Pancreas (tissue), 10 donors: Measurements from ENCODE around the gene ZNF511. TPM values are rescaled to one million over a fixed set of nuclear protein-coding genes. Genes with fewer than 3 reads are reported as not detected.

Experiments used
- ATAC-seq, 4 donors: fragments of 200-7000 bp; cut with Tn5 transposase; one replicate each; pipeline versions ENCODE4 v1.8.0 to v1.9.1; 2020; ENCODE audit warnings: mild to moderate bottlenecking in 4 of 4, moderate library complexity in 4 of 4
- DNase-seq, 6 donors: peaks; one replicate each; pipeline ENCODE4 v3.0.0-alpha.2; 2020
- FAIRE-seq: peaks from 2 replicates; lab custom pipeline; 2012; peaks lifted over from hg19 to GRCh38; lab: Jason Lieb, UNC
- H3K27ac ChIP-seq, 4 donors: fragments of 200-600 bp; sonication (generic); 1 replicate in 3 of 4; 2 replicates in 1 of 4; pipeline versions ENCODE4 v1.5.0 to v1.8.0; 2020
- H3K27me3 ChIP-seq, 4 donors: fragments of 200-600 bp; one replicate each; pipeline ENCODE4 v1.8.0; 2021
- H3K36me3 ChIP-seq, 3 donors: fragments of 200-600 bp; sonication (generic) in 1 of 3; one replicate each; pipeline versions ENCODE4 v1.5.0 to v1.8.0; 2020 to 2021
- H3K4me1 ChIP-seq, 3 donors: fragments of 200-600 bp; one replicate each; pipeline ENCODE4 v1.8.0; 2021
- H3K4me3 ChIP-seq, 4 donors: fragments of 200-600 bp; sonication (generic) in 2 of 4; one replicate each; pipeline versions ENCODE4 v1.5.0 to v1.8.0; 2020 to 2021
- H3K9me3 ChIP-seq, 4 donors: fragments of 200-600 bp; one replicate each; pipeline ENCODE4 v1.8.0; 2021
- WGBS, 2 donors: extraction: QIAGEN DNeasy Blood & Tissue Kit; methylation state at CpG; one replicate each; pipeline ENCODE4 v1.1.7; 2013; 5-methylcytosine and 5-hydroxymethylcytosine counted together
- intact Hi-C, 3 donors: fragments of 100-400 bp; cut with DNase I; formaldehyde crosslinking; loops; one replicate each; pipeline versions ENCODE4 v1.11.1 to v1.14.2; 2022
- polyA plus RNA-seq, 2 donors: library from polyadenylated mRNA; stranded (reverse); fragments of 200-250 nt; gene quantifications; one replicate each; pipeline ENCODE4 v1.2.3, GENCODE V29; 2013
- total RNA-seq, 6 donors: library from RNA; stranded (reverse); fragmentation: NEBNext Ultra II Directional in 4 of 6; extraction: Animal tissue kit (Norgen Biotek cat#: 25700) in 4 of 6; gene quantifications; one replicate each; pipeline versions ENCODE4 v1.2.1 to v1.2.4, GENCODE V29; 2021 to 2023
- TF ChIP-seq, protein P1 (sequence below), 4 donors: fragments of 200-600 bp; sonication (generic) in 3 of 4; IDR thresholded peaks; one replicate each; pipeline versions ENCODE4 v1.5.0 to v1.8.0; 2021; ENCODE audit warnings: antibody characterized with exemption in 4 of 4
- donor health status: healthy with polysubstance abuse.
- donor health status: DM: no; HTN: no; CAD: no; lungs with moderate emphysema.
- donor health status: DM: no; HTN: no; CAD: no.
- donor health status: control.
- donor health status: control.
- donor health status: Bipolar disorder and iron deficiency.
- donor health status: DM: yes; HTN: yes; CAD: no.
- donor health status: DM: no; HTN: no; CAD: no.
- donor health status: DM: no; HTN: no; CAD: no.
- donor health status: DM: yes; HTN: yes; CAD: no.

Gene ZNF511
- total and polyA plus RNA-seq, 8 donors, result 13.3 to 40.3 (median 17.3) TPM

DNA sequence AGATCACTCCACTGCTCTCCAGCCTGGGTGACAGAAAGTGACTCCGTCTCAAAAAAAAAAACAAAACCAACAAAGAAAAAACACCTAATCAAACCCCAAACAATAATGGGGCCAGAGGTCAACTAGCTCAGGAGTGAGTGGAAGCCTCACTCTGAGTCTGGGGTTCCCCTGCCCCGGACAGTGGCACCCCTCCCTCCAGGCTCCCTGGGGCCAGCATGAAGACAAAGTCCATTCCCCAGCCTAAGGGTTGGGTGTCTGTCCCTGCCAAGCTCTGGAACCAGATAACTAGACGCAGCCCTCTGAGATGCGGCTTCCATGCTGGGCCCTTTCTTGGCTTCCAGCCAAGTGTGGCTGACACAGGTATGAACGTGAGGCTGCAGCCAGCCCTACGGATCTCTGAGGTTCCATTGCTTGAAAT, 50.8 kb downstream of the ZNF511 start:
- Histone ChIP-seq H3K4me1 (peaks cover 10 to 20% (median 10%) of the 10 kb centered on the region in 3 donors), H3K27ac (peak overlapping the region in 2 of 4 donors; percentile 5 to 32), H3K36me3 (peaks cover 0 to 13% (median 0%) of the 10 kb centered on the region in 3 donors), H3K9me3 (no peaks in the 10 kb centered on the region), H3K4me3 (no peak overlapping the region), H3K27me3 (no peaks in the 10 kb centered on the region)
- ATAC-seq, result peak; percentile 58 to 59 (median 58)
- TF ChIP-seq, protein P1, sequence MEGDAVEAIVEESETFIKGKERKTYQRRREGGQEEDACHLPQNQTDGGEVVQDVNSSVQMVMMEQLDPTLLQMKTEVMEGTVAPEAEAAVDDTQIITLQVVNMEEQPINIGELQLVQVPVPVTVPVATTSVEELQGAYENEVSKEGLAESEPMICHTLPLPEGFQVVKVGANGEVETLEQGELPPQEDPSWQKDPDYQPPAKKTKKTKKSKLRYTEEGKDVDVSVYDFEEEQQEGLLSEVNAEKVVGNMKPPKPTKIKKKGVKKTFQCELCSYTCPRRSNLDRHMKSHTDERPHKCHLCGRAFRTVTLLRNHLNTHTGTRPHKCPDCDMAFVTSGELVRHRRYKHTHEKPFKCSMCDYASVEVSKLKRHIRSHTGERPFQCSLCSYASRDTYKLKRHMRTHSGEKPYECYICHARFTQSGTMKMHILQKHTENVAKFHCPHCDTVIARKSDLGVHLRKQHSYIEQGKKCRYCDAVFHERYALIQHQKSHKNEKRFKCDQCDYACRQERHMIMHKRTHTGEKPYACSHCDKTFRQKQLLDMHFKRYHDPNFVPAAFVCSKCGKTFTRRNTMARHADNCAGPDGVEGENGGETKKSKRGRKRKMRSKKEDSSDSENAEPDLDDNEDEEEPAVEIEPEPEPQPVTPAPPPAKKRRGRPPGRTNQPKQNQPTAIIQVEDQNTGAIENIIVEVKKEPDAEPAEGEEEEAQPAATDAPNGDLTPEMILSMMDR (IDR thresholded peaks at IDR 0.05), result no peak
- whole genome bisulfite sequencing, 2 donors, result 14 to 15% methylated on average over 6 of the region's 6 CpGs
- FAIRE-seq, result no peak
- DNase-seq, result peak; percentile 51 to 91 (median 76)
- intact Hi-C loops, result no loop called here

DNA sequence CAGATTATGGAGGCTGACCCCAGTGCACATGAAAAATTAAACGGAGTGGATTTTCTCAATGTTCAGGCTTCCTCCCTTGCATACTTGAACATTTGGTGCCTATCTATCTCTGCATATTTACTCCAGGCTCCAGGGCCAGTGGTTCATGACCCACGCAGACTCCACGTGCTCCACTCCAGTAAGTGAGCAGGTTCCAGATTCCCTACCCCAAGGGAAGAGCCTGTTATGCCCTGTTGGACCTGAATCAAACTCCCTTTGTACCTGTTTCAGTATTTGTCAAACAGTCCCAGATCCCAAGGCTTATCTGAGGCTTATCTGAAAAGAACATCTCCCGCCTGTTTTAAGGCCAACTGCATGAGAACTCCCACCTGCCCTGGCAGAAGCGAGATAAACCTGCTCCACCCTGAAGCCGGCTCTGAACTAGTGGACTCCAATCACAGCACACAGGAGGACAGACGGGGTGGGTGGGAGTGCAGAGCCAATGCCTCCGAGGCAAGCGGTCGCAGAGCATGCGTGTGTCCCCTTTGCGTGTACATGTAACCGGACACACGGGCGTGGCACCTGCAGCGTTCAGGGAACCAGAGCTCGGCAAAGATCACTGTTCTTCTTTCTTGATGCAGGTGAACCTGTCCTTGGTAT, 51.4 kb downstream of the ZNF511 start:
- FAIRE-seq, result no peak
- no peaks in the 10 kb centered on the region for H3K27me3 ChIP-seq
- H3K27ac ChIP-seq, result peak overlapping the region in 1 of 4 donors; percentile 32
- intact Hi-C loops, result no loop called here
- H3K4me3 ChIP-seq, result no peak overlapping the region
- ATAC-seq, result peak; percentile 6 to 71 (median 50)
- 34 to 36% methylated on average over 17 of the region's 17 CpGs for WGBS, 2 donors
- peaks cover 10 to 20% (median 10%) of the 10 kb centered on the region in 3 donors for H3K4me1 ChIP-seq
- peak in 3 of 6 donors; percentile 42 to 59 (median 53) for DNase-seq
- peaks cover 0 to 19% (median 0%) of the 10 kb centered on the region in 3 donors for H3K36me3 ChIP-seq
- no peaks in the 10 kb centered on the region for H3K9me3 ChIP-seq
- TF ChIP-seq, protein P1 (IDR thresholded peaks at IDR 0.05), result no peak

DNA sequence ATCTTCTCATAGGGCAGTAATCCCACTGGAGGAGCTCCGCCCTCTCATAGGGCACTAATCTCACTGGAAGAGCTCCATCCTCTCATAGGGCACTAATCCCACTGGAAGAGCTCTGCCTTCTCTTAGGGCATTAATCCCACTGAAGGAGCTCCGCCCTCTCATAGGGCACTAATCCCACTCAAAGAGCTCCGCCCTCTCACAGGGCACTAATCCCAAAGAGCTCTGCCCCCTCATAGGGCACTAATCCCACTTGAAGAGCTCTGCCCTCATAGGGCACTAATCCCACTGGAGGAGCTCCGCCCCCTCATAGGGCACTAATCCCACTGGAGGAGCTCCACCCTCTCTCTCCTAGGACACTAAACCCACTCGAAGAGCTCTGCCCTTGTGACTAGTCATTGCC, 52.5 kb downstream of the ZNF511 start:
- FAIRE-seq (no peak), ATAC-seq (no peak), DNase-seq (no peak)
- no peaks in the 10 kb centered on the region for H3K9me3 ChIP-seq
- intact Hi-C loops, result no loop called here
- peaks cover 10 to 20% (median 10%) of the 10 kb centered on the region in 3 donors for H3K4me1 ChIP-seq
- TF ChIP-seq, protein P1 (IDR thresholded peaks at IDR 0.05), result no peak
- peaks cover 6 to 30% (median 7%) of the 10 kb centered on the region in 3 donors for H3K36me3 ChIP-seq
- no peaks in the 10 kb centered on the region for H3K27me3 ChIP-seq
- H3K4me3 ChIP-seq, result no peak overlapping the region
- 95 to 96% methylated on average over 5 of the region's 5 CpGs for WGBS, 2 donors
- no peak overlapping the region for H3K27ac ChIP-seq

DNA sequence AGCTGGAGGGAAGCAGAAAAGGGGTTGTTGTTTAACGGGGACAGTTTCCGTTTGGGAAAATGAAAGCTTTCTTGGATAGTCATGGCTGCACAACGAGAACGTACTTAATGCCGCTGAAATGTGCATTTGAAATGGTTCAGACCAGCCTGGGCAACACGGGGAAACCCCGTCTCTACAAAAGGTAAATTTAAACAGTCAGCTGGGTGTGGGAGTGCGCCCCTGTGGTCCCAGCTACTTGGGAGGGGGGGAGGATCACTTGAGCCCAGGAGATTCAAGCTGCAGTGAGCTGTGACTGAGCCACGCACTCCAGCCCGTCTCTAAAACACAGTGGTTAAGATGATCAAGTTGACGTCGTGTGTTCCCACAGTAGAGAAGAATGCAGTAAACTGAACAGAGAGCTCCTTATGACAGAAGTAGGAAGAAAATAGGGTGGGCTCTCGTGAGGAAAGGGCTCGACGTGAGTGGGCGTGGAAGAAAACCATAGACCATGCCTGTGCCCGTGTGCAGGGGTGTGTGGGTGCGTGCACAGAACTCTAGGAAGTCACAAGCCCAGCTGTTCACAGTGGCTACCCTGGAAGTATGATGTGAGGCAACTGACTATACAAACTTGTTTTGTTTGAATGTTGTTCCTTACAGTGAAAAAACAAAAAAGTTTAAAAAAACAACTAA, 53.2 kb downstream of the ZNF511 start:
- intact Hi-C loops, result no loop called here
- Histone ChIP-seq H3K9me3 (no peaks in the 10 kb centered on the region), H3K27ac (no peak overlapping the region), H3K4me3 (no peak overlapping the region), H3K27me3 (no peaks in the 10 kb centered on the region), H3K36me3 (peaks cover 6 to 37% (median 14%) of the 10 kb centered on the region in 3 donors), H3K4me1 (peaks cover 10 to 20% (median 10%) of the 10 kb centered on the region in 3 donors)
- 88% methylated on average over 18 of the region's 18 CpGs for WGBS, 2 donors
- ATAC-seq (no peak), FAIRE-seq (no peak), DNase-seq (no peak)
- TF ChIP-seq, protein P1 (IDR thresholded peaks at IDR 0.05), result no peak

Other genes starting within 250 kb of the ZNF511 start
- gene ADGRA1, start 221.0 kb upstream of the ZNF511 start, total RNA-seq, result under 1 TPM in 5 of 6 donors, not detected in 1; 0.03 to 0.12 (median 0.09) TPM
- gene ADGRA1, start 221.0 kb upstream of the ZNF511 start, polyA plus RNA-seq, result under 1 TPM; 0.15 to 0.85 TPM
- under 1 TPM; 0.14 to 0.89 (median 0.61) TPM for gene KNDC1, start 148.7 kb upstream of the ZNF511 start, total RNA-seq
- gene KNDC1, start 148.7 kb upstream of the ZNF511 start, polyA plus RNA-seq, result 1 to 10 TPM; 1.8 to 3.1 TPM
- not detected for gene UTF1, start 78.7 kb upstream of the ZNF511 start, total RNA-seq
- not detected for gene UTF1, start 78.7 kb upstream of the ZNF511 start, polyA plus RNA-seq
- under 1 TPM; 0.09 to 0.62 (median 0.34) TPM for gene VENTX, start 71.1 kb upstream of the ZNF511 start, total RNA-seq
- 1 to 10 TPM in 1 of 2 donors, under 1 TPM in 1; 0.66 to 1.3 TPM for gene VENTX, start 71.1 kb upstream of the ZNF511 start, polyA plus RNA-seq
- 1 to 10 TPM; 2.0 to 9.8 (median 5.0) TPM for gene ADAM8, start 32.0 kb upstream of the ZNF511 start, total RNA-seq
- 1 to 10 TPM; 7.2 to 8.5 TPM for gene ADAM8, start 32.0 kb upstream of the ZNF511 start, polyA plus RNA-seq
- gene TUBGCP2, start within 50 bp of the ZNF511 start, total RNA-seq, result 10 to 100 TPM; 23.5 to 33.3 (median 28.9) TPM
- gene TUBGCP2, start within 50 bp of the ZNF511 start, polyA plus RNA-seq, result 100 to 1,000 TPM in 1 of 2 donors, 10 to 100 TPM in 1; 97.5 to 161 TPM
- 1 to 10 TPM in 4 of 6 donors, under 1 TPM in 2; 0.75 to 7.0 (median 2.3) TPM for gene CALY, start 28.0 kb downstream of the ZNF511 start, total RNA-seq
- gene CALY, start 28.0 kb downstream of the ZNF511 start, polyA plus RNA-seq, result 10 to 100 TPM in 1 of 2 donors, 1 to 10 TPM in 1; 3.7 to 17.8 TPM
- not detected for gene PRAP1, start 38.5 kb downstream of the ZNF511 start, total RNA-seq
- gene PRAP1, start 38.5 kb downstream of the ZNF511 start, polyA plus RNA-seq, result not detected
- gene FUOM, start 49.1 kb downstream of the ZNF511 start, total RNA-seq, result 10 to 100 TPM in 2 of 6 donors, 1 to 10 TPM in 4; 6.3 to 19.2 (median 6.7) TPM
- gene FUOM, start 49.1 kb downstream of the ZNF511 start, polyA plus RNA-seq, result 10 to 100 TPM; 18.0 to 18.6 TPM
- 10 to 100 TPM; 32.4 to 47.2 (median 36.1) TPM for gene ECHS1, start 64.4 kb downstream of the ZNF511 start, total RNA-seq
- gene ECHS1, start 64.4 kb downstream of the ZNF511 start, polyA plus RNA-seq, result 10 to 100 TPM; 43.0 to 69.2 TPM
- 1 to 10 TPM; 2.8 to 4.9 (median 3.4) TPM for gene PAOX, start 70.3 kb downstream of the ZNF511 start, total RNA-seq
- gene PAOX, start 70.3 kb downstream of the ZNF511 start, polyA plus RNA-seq, result 1 to 10 TPM; 6.4 to 9.9 TPM
- 10 to 100 TPM; 17.2 to 28.9 (median 21.3) TPM for gene MTG1, start 85.2 kb downstream of the ZNF511 start, total RNA-seq
- gene MTG1, start 85.2 kb downstream of the ZNF511 start, polyA plus RNA-seq, result 10 to 100 TPM; 62.2 to 62.9 TPM
- gene SPRN, start 115.7 kb downstream of the ZNF511 start, total RNA-seq, result under 1 TPM in 3 of 6 donors, not detected in 3; 0.03 to 0.09 (median 0.06) TPM
- under 1 TPM; 0.82 to 0.87 TPM for gene SPRN, start 115.7 kb downstream of the ZNF511 start, polyA plus RNA-seq
- 1 to 10 TPM in 5 of 6 donors, under 1 TPM in 1; 0.95 to 3.9 (median 2.6) TPM for gene SCART1, start 145.0 kb downstream of the ZNF511 start, total RNA-seq
- gene SCART1, start 145.0 kb downstream of the ZNF511 start, polyA plus RNA-seq, result 1 to 10 TPM; 1.2 to 3.9 TPM
- 10 to 100 TPM in 1 of 6 donors, 1 to 10 TPM in 5; 4.6 to 10.1 (median 7.0) TPM for gene CYP2E1, start 218.4 kb downstream of the ZNF511 start, total RNA-seq
- gene CYP2E1, start 218.4 kb downstream of the ZNF511 start, polyA plus RNA-seq, result 1 to 10 TPM; 7.5 to 9.9 TPM